Esophagus muscularis mucosa (tissue), 4 donors: Measurements from ENCODE around the gene NPEPPS.

Experiments used
- EP300 ChIP-seq: sonication (generic); formaldehyde crosslinking; IDR thresholded peaks from one replicate; pipeline ENCODE4 v1.6.1; 2017; ENCODE audit warnings: antibody characterized with exemption
- POLR2AphosphoS5 ChIP-seq, 2 donors: sonication (generic); formaldehyde crosslinking; IDR thresholded peaks; one replicate each; pipeline ENCODE4 v1.6.1; 2017; ENCODE audit warnings: antibody characterized with exemption in 2 of 2
- TF ChIP-seq, protein P1 (sequence below), 3 experiments: fragments of 200-600 bp in 2 of 3; fragments of 450-650 bp in 1 of 3; sonication (generic) in 2 of 3; IDR thresholded peaks; one replicate each; pipeline ENCODE4 v1.5.1; 2017 to 2019; ENCODE audit warnings: antibody characterized with exemption in 3 of 3, mild to moderate bottlenecking in 2 of 3, moderate library complexity in 1 of 3

DNA sequence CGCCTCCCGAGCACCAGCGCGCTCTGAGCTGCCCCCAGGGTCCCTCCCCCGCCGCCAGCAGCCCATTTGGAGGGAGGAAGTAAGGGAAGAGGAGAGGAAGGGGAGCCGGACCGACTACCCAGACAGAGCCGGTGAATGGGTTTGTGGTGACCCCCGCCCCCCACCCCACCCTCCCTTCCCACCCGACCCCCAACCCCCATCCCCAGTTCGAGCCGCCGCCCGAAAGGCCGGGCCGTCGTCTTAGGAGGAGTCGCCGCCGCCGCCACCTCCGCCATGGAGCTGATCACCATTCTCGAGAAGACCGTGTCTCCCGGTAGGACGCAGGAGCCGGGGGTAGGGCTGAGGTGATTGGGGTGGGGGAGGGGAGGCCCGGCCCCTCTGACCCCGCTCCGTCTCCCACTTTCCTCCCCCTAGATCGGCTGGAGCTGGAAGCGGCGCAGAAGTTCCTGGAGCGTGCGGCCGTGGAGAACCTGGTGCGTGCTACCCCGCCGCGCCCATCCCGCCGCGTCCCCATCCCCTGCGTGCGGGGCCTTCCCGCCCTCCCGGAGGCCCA, 119.1 kb downstream of the NPEPPS start:
- TF ChIP-seq, protein P1, sequence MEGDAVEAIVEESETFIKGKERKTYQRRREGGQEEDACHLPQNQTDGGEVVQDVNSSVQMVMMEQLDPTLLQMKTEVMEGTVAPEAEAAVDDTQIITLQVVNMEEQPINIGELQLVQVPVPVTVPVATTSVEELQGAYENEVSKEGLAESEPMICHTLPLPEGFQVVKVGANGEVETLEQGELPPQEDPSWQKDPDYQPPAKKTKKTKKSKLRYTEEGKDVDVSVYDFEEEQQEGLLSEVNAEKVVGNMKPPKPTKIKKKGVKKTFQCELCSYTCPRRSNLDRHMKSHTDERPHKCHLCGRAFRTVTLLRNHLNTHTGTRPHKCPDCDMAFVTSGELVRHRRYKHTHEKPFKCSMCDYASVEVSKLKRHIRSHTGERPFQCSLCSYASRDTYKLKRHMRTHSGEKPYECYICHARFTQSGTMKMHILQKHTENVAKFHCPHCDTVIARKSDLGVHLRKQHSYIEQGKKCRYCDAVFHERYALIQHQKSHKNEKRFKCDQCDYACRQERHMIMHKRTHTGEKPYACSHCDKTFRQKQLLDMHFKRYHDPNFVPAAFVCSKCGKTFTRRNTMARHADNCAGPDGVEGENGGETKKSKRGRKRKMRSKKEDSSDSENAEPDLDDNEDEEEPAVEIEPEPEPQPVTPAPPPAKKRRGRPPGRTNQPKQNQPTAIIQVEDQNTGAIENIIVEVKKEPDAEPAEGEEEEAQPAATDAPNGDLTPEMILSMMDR (IDR thresholded peaks at IDR 0.05), result no peak
- no peak for TF ChIP-seq EP300
- no peak for TF ChIP-seq POLR2AphosphoS5 (IDR thresholded peaks at IDR 0.05)
